GM23338 (cell line): Measurements from ENCODE around the gene ADAMTS18. TPM values are rescaled to one million over a fixed set of nuclear protein-coding genes. Genes with fewer than 3 reads are reported as not detected.

Experiments used
- ATAC-seq: fragments of 200-7000 bp; cut with Tn5 transposase; 3 replicates; pipeline ENCODE4 v1.9.1; 2020
- DNase-seq: peaks from one replicate; pipeline ENCODE4 v3.0.0-alpha.2; 2015; ENCODE audit warnings: low spot score
- H2AFZ ChIP-seq: fragments of 200-600 bp; sonication (generic); 2 replicates; pipeline ENCODE4 v1.8.0; 2016; ENCODE audit warnings: antibody characterized with exemption, mild to moderate bottlenecking, moderate library complexity
- H3F3A ChIP-seq: fragments of 200-600 bp; sonication (generic); replicated peaks from 2 replicates; pipeline ENCODE4 v1.8.0; 2017; ENCODE audit warnings: antibody characterized with exemption, mixed run types, low read depth
- H3K27ac ChIP-seq: fragments of 200-600 bp; sonication (generic); 2 replicates; pipeline ENCODE4 v1.6.1; 2016; ENCODE audit warnings: low read depth
- H3K27me3 ChIP-seq: fragments of 200-600 bp; sonication (generic); 2 replicates; pipeline ENCODE4 v1.8.0; 2016; ENCODE audit warnings: mild to moderate bottlenecking, mixed run types, moderate library complexity; ENCODE audit not compliant: insufficient read depth
- H3K36me3 ChIP-seq: fragments of 200-600 bp; sonication (generic); 2 replicates; pipeline ENCODE4 v1.8.0; 2016; ENCODE audit warnings: mild to moderate bottlenecking; ENCODE audit not compliant: insufficient read depth
- H3K4me1 ChIP-seq: fragments of 200-600 bp; sonication (generic); 2 replicates; pipeline ENCODE4 v1.8.0; 2016; ENCODE audit warnings: mild to moderate bottlenecking, moderate library complexity; ENCODE audit not compliant: insufficient read depth
- H3K4me2 ChIP-seq: fragments of 200-600 bp; sonication (generic); 2 replicates; pipeline ENCODE4 v1.7.1; 2017; ENCODE audit warnings: mixed run types
- H3K4me3 ChIP-seq: fragments of 200-600 bp; sonication (generic); 2 replicates; pipeline ENCODE4 v1.6.1; 2016; ENCODE audit warnings: mixed run types
- H3K79me2 ChIP-seq: fragments of 200-600 bp; sonication (generic); replicated peaks from 2 replicates; pipeline ENCODE4 v1.8.0; 2017; ENCODE audit warnings: mild to moderate bottlenecking; ENCODE audit not compliant: insufficient read depth
- H3K9me2 ChIP-seq: fragments of 200-600 bp; sonication (generic); 2 replicates; pipeline ENCODE4 v1.8.0; 2017; ENCODE audit not compliant: insufficient read depth
- H4K20me1 ChIP-seq: fragments of 200-600 bp; sonication (generic); replicated peaks from 2 replicates; pipeline ENCODE4 v1.8.0; 2017; ENCODE audit warnings: mild to moderate bottlenecking; ENCODE audit not compliant: insufficient read depth
- H3K27ac Mint-ChIP-seq: 2 replicates; pipeline ENCODE4 v1.8.0; 2020; ENCODE audit warnings: inconsistent platforms, mild to moderate bottlenecking, moderate library complexity, mixed read lengths
- H3K27me3 Mint-ChIP-seq: 3 replicates; pipeline ENCODE4 v1.8.0; 2022; ENCODE audit warnings: low read depth, mild to moderate bottlenecking, moderate library complexity, mixed read lengths, inconsistent platforms; ENCODE audit not compliant: insufficient read depth, poor library complexity
- H3K36me3 Mint-ChIP-seq: 3 replicates; pipeline ENCODE4 v1.8.0; 2021; ENCODE audit warnings: low read depth, mild to moderate bottlenecking, inconsistent platforms, moderate library complexity, mixed read lengths
- H3K4me1 Mint-ChIP-seq: 3 replicates; pipeline ENCODE4 v1.8.0; 2020; ENCODE audit warnings: mild to moderate bottlenecking, inconsistent platforms, mixed read lengths
- H3K4me3 Mint-ChIP-seq: 3 replicates; pipeline ENCODE4 v1.8.0; 2021; ENCODE audit warnings: moderate library complexity, mild to moderate bottlenecking, inconsistent platforms, mixed read lengths
- H3K9me3 Mint-ChIP-seq: 3 replicates; pipeline ENCODE4 v1.8.0; 2020; ENCODE audit warnings: moderate library complexity, mild to moderate bottlenecking, inconsistent platforms, mixed read lengths
- CREB1 ChIP-seq: fragments of 250-450 bp; sonication (Bioruptor Pico); IDR thresholded peaks from 2 replicates; pipeline ENCODE4 v1.5.0; 2020; ENCODE audit warnings: low read depth, mild to moderate bottlenecking, moderate library complexity
- CTCF ChIP-seq, 2 experiments: fragments of 200-600 bp in 1 of 2; sonication (generic) in 1 of 2; conservative IDR thresholded peaks; 2 replicates each; pipeline versions ENCODE4 v1.5.1 to v1.6.1; 2016 to 2017; ENCODE audit warnings: antibody characterized with exemption in 2 of 2, low read depth in 2 of 2, mild to moderate bottlenecking in 2 of 2, moderate library complexity in 1 of 2
- EZH2 ChIP-seq: fragments of 200-600 bp; sonication (generic); IDR thresholded peaks from one replicate; pipeline ENCODE4 v1.8.0; 2017; ENCODE audit warnings: antibody characterized with exemption, mild to moderate bottlenecking, low read depth; ENCODE audit not compliant: unreplicated experiment
- EZH2phosphoT487 ChIP-seq: fragments of 200-600 bp; sonication (generic); IDR thresholded peaks from one replicate; pipeline ENCODE4 v1.8.1; 2018; ENCODE audit warnings: antibody characterized with exemption; ENCODE audit not compliant: unreplicated experiment
- JUNB ChIP-seq: IDR thresholded peaks from one replicate; pipeline ENCODE4 v1.6.1; 2016; ENCODE audit warnings: antibody characterized with exemption; ENCODE audit not compliant: unreplicated experiment
- NANOG ChIP-seq: IDR thresholded peaks from 2 replicates; pipeline ENCODE4 v1.6.1; 2016; ENCODE audit warnings: antibody characterized with exemption, borderline replicate concordance
- POLR2AphosphoS5 ChIP-seq: IDR thresholded peaks from 2 replicates; pipeline ENCODE4 v1.6.1; 2016; ENCODE audit warnings: antibody characterized with exemption, low read depth
- STAT1 ChIP-seq: IDR thresholded peaks from one replicate; pipeline ENCODE4 v1.6.1; 2016; ENCODE audit warnings: antibody characterized with exemption; ENCODE audit not compliant: unreplicated experiment
- ZNF114 ChIP-seq: fragments of 250-450 bp; sonication (Bioruptor Pico); IDR thresholded peaks from 2 replicates; pipeline ENCODE4 v1.5.0; 2020; ENCODE audit warnings: mild to moderate bottlenecking, moderate library complexity
- ZNF331 ChIP-seq: fragments of 250-450 bp; sonication (Bioruptor Pico); IDR thresholded peaks from 2 replicates; pipeline ENCODE4 v1.5.0; 2020; ENCODE audit warnings: low read depth, mild to moderate bottlenecking, moderate library complexity
- ZNF462 ChIP-seq: fragments of 250-450 bp; sonication (Bioruptor Pico); IDR thresholded peaks from 2 replicates; pipeline ENCODE4 v1.5.0; 2020; ENCODE audit warnings: mild to moderate bottlenecking, moderate library complexity
- polyA plus RNA-seq: library from polyadenylated mRNA; unstranded; fragments of >200 nt; fragmentation: Nextera tagmentation; extraction: Ambion mirVana; gene quantifications from 2 replicates; pipeline ENCODE4 v1.2.1, GENCODE V29; 2016
- total RNA-seq: library from RNA; depleted of rRNA; stranded (reverse); fragments of >200 nt; shearing (Covaris generic); gene quantifications from 2 replicates; pipeline ENCODE4 v1.2.3, GENCODE V29; 2014
- TF ChIP-seq, protein P1 (sequence below): IDR thresholded peaks from one replicate; pipeline ENCODE4 v1.6.1; 2018; ENCODE audit warnings: antibody characterized with exemption; ENCODE audit not compliant: unreplicated experiment
- TF ChIP-seq, protein P2 (sequence below): IDR thresholded peaks from 2 replicates; pipeline ENCODE4 v1.6.1; 2016; ENCODE audit warnings: antibody characterized with exemption

The ADAMTS18 gene
- total and polyA plus RNA-seq, 2 experiments from 2014 or later: 0.15 to 0.90 TPM

DNA sequence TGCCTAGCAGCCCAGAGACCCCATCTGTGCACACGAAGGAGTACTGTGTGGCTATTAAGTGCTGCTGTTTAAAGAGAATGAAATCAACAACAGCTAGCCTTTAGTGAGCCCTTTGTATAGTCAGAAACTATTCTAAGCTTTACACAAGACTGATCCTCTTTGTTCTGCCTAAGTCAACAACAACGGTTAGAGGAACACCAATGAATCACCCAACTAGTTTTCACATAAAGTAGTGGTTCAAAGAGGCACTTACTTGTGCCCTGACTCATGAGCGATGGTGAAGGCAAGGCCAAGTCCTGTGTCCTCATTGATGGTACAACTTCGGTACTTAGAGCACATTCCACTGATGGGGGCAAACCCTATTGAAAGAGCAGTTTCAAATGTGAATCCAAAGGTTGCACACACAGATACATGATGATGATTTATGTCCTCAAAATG, 75.8 kb downstream of the ADAMTS18 start:
- H3K79me2 ChIP-seq: no peaks in the 10 kb centered on the region
- no peaks in the 10 kb centered on the region for H4K20me1 ChIP-seq
- H3K4me1 ChIP-seq: peaks cover 7% of the 10 kb centered on the region; the same call in 1 of the 2 replicates
- no peak overlapping the region for H3K27ac Mint-ChIP-seq
- no peak overlapping the region for H3K4me2 ChIP-seq
- ATAC-seq (no peak), DNase-seq (no peak)
- no peak overlapping the region for H3K4me3 ChIP-seq
- H3K36me3 Mint-ChIP-seq: no peaks in the 10 kb centered on the region
- H3K9me2 ChIP-seq: 0 out of 2 replicates have a peak, but pooled peaks cover 1% of the 10 kb centered on the region
- no peak overlapping the region for H2AFZ ChIP-seq
- no peak overlapping the region for H3K4me3 Mint-ChIP-seq
- peaks cover 3% of the 10 kb centered on the region; the same call in 2 of the 3 replicates for H3K4me1 Mint-ChIP-seq
- H3K27ac ChIP-seq: no peak overlapping the region
- no peaks in the 10 kb centered on the region for H3F3A ChIP-seq
- no peaks in the 10 kb centered on the region for H3K9me3 Mint-ChIP-seq
- no peaks in the 10 kb centered on the region for H3K36me3 ChIP-seq
- TF ChIP-seq ZNF462 (CRISPR knock-in tag): no peak
- TF ChIP-seq, protein P1, sequence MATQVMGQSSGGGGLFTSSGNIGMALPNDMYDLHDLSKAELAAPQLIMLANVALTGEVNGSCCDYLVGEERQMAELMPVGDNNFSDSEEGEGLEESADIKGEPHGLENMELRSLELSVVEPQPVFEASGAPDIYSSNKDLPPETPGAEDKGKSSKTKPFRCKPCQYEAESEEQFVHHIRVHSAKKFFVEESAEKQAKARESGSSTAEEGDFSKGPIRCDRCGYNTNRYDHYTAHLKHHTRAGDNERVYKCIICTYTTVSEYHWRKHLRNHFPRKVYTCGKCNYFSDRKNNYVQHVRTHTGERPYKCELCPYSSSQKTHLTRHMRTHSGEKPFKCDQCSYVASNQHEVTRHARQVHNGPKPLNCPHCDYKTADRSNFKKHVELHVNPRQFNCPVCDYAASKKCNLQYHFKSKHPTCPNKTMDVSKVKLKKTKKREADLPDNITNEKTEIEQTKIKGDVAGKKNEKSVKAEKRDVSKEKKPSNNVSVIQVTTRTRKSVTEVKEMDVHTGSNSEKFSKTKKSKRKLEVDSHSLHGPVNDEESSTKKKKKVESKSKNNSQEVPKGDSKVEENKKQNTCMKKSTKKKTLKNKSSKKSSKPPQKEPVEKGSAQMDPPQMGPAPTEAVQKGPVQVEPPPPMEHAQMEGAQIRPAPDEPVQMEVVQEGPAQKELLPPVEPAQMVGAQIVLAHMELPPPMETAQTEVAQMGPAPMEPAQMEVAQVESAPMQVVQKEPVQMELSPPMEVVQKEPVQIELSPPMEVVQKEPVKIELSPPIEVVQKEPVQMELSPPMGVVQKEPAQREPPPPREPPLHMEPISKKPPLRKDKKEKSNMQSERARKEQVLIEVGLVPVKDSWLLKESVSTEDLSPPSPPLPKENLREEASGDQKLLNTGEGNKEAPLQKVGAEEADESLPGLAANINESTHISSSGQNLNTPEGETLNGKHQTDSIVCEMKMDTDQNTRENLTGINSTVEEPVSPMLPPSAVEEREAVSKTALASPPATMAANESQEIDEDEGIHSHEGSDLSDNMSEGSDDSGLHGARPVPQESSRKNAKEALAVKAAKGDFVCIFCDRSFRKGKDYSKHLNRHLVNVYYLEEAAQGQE: no peak
- TF ChIP-seq NANOG: no peak
- TF ChIP-seq CREB1 (CRISPR knock-in tag): no peak
- no peak for TF ChIP-seq EZH2
- TF ChIP-seq STAT1: no peak
- no peak for TF ChIP-seq JUNB
- TF ChIP-seq, protein P2, sequence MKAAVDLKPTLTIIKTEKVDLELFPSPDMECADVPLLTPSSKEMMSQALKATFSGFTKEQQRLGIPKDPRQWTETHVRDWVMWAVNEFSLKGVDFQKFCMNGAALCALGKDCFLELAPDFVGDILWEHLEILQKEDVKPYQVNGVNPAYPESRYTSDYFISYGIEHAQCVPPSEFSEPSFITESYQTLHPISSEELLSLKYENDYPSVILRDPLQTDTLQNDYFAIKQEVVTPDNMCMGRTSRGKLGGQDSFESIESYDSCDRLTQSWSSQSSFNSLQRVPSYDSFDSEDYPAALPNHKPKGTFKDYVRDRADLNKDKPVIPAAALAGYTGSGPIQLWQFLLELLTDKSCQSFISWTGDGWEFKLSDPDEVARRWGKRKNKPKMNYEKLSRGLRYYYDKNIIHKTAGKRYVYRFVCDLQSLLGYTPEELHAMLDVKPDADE: no peak
- TF ChIP-seq ZNF114 (CRISPR knock-in tag): no peak
- TF ChIP-seq POLR2AphosphoS5: no peak
- no peak for TF ChIP-seq ZNF331 (CRISPR knock-in tag)
- TF ChIP-seq CTCF (conservative IDR thresholded peaks at IDR 0.05; ENCODE audit: low read depth in 2 of 2): no peak
- TF ChIP-seq EZH2phosphoT487: no peak
- H3K27me3 Mint-ChIP-seq: no peaks in the 10 kb centered on the region
- H3K27me3 ChIP-seq: no peaks in the 10 kb centered on the region
